HG02885 (cell line): ENCODE data around the gene ABTB2.

ENCODE experiments used
- ATAC-seq: cut with Tn5 transposase; IDR thresholded peaks from one replicate; pipeline ENCODE4 v1.9.1; 2021; ENCODE audit warnings: mild to moderate bottlenecking; ENCODE audit not compliant: unreplicated experiment, poor library complexity

ABTB2 gene

DNA sequence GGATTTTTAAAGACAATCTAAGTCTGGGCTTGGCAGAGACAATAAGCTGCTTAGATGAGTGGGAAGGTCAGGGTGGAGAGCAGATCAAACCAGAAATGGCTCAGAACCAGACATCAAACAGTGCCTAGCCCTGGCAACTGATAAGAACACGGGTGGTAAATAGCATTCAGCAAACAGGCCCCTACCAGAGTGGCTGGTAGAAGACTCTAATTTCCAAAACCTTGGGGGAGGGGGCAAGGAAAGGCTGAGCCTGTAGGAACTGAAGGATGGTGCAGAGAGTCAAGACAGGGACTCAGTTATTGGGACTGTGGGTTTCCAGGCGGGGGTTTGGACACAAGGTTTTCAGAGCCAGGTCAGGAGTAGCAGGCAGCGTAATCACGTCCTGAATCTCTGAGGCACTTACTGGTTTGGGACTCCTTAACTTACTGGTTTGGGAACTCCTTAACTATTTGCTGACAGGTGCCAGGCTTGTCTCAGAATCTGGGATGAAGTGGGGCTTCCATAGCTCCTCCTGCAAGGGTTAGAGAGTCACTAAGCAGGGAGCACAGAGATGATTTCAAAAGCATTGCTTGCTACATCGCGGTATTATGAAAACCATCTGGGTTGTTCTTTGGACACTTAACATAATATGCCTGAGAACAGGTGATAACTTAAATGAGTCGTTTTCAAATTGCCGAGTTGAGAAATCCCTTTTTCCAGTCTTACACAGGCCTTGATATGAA, 5.7 kb upstream of the ABTB2 start:
- ATAC-seq: no peak

DNA sequence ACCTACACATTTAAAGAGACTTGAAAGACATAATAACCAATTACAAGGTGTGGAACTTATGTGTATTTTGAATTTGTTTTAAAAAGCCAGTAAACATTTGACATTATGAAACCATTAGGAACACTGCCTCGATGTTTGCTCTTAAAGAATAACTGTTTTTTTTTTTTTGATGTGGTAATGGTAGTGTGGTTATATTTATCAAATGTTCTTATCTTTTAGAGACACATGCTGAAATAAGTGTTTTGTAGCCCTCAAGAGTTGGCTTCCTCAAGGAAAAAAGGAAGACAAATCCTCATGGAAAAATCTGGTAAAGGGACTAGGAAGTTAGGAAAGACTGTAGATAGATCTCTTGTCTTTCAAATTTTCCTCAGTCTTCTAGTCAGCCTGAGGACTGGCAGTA, 2.2 kb upstream of the ABTB2 start:
- ATAC-seq: no peak

DNA sequence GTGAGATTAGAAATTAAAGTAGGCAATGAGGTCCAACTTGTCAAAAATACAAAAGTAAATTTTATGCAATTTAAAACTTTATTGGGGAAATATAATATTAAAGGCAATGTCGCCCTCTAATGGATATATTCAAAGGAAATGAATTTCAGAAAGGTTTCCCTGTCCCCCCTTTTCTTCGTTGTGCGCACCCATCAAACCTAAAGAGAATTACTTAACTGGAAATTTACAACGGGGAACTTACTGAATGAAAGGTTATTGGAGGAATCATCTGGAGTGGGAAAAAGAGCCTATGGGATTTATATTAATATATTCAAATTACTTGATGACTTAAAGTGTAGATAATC, 1.7 kb upstream of the ABTB2 start:
- no peak for ATAC-seq

DNA sequence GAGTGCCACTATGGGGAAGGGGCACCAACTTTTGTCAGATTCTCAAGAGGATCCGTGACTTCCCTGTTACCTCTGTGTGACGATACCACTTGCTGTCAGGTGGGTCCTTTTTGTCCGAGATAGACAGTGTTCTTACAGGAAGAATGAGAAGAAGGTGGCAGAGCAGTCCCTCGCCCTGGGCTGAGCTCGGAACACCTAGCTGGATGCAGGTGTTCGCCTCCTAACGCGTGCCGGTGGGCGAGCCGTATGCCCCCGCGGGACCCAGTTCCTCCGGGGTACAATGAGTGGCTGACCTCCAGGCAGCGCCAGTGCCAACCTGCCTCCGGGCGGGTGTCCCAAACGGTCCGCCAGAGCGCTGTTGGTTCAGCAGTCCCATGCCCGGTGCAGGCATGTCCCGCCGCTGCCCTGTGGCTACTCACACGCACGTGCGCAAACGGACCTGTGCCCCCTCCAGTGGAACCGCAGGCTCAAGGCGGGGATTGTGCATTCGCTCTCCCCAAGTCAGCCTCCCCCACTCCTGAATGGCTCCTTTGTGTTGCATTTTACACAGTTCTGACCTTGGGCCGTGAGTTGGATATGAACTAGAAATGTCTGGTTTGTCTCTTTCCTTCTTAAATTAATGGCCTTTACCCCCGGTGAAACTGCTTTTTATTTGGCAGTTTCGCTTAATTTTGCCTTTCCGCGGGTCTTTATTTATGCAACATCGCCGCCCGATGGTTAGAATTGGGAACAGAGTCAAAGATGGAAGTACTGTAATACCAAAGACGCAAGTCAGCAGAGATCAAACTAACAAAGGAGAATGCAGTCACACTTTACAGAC, 1.1 kb upstream of the ABTB2 start:
- ATAC-seq: no peak

DNA sequence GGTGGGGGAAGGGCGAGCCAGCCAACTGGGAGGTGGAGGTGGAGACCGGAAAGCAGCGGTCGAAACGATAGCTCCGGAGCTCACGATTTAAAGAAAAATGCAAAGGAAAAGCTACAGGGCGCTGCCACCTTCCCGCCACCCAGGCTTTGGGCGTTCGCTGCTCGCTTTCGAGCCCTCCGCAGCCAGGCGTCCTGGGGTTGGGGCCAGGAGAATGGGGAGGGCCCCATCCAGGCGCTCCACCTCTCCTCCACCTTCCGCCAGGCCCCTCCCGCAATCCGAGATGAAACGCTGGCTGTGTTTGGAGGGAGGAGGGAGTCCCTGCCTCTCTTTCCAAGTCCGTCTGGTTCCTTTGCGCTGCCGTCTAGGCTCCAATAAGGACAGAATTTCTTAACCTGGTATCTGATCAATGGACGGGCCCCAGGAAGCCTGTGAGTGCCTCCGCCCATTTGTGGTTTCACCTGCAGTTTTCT, 483 bp upstream of the ABTB2 start:
- ATAC-seq: no peak

DNA sequence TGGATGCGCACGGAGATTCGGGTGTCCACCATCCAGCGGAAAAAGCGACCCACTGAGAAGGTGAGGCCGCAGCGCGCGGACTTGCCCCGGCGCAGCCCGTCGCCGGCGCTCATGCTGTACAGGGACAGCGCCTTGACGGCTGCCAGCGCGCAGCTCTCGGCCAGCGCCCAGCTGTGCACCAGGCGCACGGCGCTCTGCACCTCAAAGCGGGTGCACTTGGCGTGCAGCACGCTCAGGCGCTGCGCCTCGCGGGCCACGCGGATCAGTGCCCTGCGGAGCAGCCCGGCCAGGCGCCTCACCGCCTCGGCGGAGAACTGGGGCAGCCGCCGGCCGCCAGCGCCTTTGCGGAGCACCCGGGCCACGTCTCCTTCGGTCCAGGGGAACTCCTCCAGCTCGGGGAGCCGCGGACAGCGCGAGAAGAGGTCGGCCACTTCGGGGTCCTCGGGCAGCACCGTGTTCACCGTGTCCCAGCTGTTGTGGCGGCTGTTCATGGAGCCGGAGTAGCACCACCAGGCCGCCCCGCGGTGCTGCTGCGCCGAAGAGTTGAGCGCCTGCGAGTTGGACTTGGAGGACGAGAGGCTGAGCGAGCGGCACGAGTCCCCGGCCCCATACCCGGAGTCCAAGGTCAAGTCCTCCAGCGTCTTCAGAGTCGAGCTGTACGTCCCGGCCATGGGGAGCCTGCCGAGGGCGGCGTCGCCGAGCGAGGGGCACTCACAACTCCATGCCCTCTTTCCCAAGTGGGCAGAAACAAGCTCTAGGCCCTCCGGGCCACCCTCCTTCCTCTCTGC, 703 bp downstream of the ABTB2 start:
- ATAC-seq: peak; percentile 27

DNA sequence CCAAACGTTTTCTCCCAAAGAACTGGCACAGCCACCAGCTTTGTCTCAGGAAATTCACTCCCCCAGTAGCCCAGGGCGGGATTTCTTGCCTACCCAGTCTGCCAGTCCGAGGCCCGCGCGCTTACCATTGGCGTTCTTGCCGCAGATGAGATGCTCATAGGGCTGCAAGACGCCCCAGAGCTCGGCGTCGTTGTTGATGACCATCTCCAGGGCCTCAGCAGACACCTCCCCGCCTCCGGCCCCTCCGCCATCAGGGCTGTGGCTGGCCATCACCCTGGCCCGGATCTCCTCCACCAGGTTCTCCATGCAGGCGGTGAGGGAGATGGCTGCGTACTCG, 1.3 kb downstream of the ABTB2 start:
- ATAC-seq: no peak

DNA sequence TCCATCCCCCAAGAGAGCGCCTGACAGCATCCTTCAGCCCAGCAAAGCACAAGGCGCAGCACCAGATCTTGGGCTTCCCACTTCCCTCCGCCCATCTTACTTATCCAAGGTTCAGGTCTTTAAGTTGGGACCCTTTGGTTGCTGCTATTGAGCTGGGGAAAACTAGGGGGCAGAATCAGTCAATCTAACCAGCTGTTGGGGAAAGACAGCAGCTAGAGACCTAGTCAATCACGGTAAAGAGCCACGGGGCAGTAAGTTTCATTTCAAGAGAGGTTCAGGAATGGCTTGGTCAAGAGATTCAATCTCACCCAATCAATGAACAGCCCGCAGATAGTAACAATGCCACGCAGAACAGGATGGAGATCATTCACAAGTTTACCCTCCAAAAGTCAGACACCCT, 1.7 kb downstream of the ABTB2 start:
- ATAC-seq: no peak

DNA sequence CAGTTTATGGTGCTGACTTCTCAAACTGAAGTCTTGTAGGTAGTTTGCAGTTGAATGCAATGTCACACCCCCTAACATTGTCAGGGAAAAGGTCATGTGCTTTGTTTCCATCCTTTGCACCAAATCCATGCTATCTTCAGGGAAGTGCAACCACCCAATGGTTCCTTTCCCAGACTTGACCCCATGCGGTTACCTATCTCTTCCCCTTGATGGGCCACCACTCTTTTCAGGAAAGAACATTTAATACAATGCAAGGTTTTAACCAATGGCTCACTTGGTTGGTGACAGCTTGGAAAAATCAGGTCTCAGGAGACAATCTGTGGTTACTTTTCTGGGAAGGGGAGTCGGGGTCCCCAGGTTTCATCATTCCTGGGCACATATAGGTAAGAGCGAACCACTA, 2.1 kb downstream of the ABTB2 start:
- ATAC-seq: no peak

DNA sequence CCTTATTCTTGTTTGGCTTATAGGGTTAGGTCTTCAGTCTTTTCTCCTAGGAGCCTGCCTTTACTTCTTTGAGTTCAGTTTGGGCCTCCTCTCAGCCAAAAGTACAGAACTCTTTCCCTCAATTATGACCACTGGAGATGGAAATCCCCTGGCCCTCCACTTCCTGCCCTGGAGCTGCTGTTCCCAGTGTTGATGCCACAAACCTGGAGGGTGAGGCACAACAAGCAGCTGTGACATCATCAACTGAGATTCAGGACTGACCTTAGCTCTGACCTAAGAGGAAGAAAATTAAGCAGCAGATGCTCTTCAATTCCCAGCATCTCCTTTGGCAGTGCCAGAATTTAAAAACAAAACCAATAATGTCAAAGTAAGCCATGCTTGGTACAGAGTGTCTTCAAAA, 3.0 kb downstream of the ABTB2 start:
- no peak for ATAC-seq

DNA sequence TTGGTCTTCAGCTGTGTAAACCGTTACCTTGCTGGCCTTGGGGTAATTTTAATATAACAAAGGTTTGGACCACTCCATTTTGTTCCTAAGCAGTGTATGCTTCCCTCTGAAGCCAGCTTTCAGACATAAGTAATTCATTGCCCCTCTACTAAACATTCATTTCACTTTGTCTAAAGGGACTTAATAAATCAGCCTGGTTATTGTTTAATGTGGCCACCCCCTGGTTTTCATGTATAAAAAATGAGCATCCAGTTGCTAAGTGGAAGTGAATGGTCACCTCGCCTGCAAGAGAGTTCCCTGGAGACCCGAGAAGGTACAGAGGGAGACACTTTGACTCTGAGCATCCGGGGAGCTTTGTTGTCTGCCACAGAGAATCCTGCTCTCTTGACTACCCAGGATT, 3.9 kb downstream of the ABTB2 start:
- no peak for ATAC-seq

DNA sequence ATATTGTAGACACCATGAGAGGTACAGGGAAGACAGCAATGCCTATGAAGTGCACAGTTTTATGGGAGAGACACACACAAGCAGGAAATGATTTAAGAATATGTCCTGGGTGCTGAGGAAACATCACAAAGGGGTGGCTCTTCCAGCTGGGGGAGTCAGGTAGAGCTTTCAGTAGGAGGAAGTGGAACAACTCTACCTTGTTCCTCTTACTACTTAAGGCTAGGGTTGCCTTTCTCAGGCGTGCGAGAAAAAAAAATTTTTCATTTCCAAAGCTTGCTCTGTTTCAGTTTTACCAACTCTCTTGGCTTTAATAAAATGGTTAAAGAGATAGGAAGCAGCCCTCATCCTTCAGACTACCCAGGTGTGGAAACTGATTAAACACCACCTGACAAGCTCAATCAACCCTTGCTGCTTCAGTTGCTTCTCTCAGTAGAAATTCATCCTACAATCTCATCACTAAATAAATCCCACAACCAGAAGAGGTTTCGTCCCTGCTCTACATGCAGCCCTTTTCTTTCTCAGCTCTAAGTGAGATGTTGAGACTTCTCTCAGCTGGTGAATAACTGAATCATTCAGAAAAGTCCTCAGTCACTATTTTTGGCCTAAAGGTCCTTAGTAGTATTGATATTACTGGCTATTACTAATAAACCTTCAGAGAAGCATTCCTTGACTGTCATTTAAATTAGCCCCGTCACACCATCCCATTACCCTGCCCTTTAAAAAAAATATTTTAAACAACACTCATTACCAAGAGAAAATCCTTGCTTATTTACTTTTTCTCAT, 5.9 kb downstream of the ABTB2 start:
- ATAC-seq: no peak

DNA sequence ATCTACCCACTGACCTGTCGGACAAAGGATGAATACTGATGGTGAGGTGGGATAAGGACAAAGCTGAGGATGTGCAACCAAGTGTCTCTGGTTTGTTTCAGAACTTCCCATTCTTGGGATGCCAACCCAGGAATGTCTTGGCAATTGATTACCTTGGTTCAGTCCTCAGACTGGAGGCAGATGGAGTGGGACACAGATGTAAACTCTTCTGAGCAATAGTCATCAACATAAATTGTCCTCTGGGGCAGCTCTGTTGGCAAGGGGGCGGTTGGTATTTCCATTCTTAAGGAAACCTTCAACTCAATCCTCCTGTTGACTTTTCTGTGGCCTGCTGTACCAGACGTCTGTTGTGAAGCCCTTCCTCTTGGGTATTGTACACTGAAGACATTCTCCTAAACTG, 6.8 kb downstream of the ABTB2 start:
- no peak for ATAC-seq

DNA sequence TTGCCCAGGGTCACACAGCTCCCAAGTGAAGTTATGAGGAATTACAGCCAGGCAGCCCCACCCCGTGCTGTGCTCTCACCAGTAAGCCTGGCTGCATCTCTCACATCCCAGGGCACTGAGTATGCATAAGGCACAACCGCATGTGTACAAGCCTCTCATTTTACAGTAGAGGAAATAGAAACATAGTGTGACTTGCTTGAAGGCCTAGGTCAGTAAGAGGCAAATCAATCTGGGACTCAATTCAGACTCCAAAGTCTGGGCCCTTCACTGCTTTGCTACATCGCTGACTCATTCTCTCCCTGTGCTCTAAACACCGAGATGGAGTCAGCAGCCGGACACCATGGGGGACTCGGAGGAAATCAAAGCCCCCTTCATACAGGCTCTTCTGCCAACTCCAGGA, 7.9 kb downstream of the ABTB2 start:
- no peak for ATAC-seq

DNA sequence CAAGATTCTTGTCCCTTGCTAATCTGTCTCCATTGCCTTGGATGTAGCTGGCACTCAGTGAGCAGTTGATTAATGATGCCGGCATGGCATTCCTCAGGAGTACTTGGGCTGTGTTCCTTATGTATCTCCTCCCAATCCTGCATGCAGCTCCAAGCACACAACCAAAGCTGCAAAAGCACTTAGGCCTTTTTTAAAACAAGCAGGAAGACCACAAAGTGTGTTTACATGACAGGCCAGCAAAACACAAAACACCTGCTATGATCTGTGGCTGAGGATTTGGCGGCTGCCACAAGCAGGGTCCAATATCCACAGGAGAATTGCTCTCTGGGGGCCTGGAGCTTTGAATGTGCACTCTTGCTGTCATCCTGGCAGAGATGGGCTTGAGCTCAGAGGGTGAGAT, 8.9 kb downstream of the ABTB2 start:
- ATAC-seq: no peak

DNA sequence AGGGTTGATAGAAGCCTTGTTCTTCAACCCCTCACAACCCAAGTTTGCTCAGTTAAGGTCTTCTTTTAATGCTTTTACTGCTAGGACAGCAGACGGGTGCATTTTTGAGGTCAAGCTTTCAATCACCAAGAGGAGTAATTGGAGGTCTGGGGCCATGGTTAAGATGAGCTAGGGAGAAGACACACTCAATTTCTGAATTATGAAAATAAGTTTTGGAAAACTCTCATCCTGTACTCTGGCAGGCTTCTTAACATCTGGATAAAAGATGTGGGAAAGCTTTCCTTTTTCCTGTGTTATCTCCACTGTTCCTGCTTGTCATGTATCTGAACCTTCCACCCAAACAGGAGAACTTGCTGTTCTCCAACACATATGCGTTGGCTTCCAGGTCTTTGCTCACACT, 9.7 kb downstream of the ABTB2 start:
- ATAC-seq: no peak

DNA sequence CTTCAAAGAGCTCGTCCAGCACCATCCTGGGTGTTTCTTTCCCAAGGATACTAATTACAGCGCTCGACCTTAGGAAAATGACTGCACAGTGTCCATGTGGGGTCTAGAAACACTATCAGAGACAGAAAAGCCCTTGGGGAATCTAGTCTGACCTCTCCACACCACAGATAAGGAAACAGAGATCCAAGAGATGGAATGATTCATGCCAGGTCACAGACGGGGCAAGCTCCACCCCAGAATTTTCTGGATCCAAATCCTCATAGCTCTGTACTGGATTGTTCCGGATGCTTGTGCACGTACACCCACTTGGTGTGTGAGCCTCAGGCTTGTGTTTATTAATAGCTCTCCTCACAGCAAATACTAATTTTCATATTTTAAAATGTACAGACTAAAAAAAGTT, 11.3 kb downstream of the ABTB2 start:
- no peak for ATAC-seq

DNA sequence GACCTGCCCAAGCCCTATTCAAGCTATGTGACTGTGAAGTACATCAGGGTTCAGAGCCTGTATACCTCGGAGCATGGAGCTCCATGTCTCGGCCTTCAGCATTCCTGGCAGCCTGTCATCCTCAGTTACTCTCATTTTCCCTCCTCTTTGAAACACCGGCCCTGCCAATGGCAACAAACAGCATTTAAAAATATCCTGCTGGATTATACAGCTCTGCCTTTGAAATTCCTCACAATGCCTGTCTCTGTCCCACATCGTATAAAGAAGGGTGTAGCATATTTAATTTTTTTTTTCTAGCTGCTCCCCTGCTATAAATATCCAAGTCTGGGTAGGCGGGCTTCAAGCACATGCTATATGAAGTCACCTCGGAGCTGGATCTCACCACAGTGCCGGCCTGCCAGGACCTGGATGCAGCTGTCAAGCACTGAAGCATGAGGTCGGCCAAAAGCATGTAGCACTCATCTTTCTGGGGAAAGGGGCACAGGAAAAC, 11.8 kb downstream of the ABTB2 start:
- ATAC-seq: no peak

DNA sequence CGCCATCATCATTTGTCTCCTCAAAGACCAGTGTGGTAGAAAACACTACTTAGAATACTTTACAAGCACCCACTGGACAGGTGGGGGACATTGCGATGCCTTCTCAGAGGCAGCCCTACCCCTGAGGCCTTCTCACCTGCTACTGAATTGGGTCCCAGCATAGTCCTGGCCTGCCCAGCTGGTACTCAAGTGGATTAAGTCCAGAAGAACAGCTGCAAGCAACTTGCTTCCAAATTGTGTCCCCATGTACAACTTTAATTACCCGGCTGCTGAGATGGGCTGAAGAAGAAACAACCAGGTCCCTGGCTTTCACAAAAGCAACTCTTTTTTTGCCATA, 12.3 kb downstream of the ABTB2 start:
- no peak for ATAC-seq

DNA sequence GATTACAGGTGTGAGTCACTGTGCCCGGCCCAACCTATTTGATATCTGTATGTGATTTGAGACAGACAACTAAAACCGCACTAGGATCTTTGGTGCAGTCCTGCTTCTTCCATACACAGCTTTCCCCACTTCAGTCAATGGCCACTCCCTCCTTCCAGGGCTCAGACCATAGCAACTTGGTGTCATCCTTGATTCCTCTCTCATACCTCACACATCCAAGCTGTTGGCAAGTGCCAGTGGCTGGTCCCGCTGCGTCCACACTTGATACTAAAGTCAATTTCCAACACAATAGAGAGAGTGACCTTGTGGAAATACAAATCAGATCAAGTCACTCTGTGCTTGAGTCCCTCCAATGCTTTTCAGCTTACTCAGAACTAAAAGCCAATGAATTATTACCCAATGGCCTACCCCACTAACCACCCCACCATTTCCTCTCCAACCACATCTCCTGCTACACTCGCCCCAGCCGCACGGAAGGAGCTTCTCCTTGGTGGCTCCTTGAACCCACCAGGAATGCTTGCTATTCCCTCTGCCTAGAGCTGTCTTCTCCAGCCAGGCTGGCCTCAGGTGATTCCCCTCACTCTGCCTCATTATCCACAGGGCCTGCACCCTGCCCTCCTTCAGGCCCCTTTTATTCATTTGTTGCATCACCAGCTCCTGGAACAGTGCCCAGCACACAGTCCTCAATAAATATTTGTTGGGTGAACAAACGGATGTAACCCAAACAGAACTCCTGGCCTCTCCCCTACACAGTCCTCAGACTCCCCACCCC, 12.9 kb downstream of the ABTB2 start:
- ATAC-seq: no peak
